Measurements from ENCODE around the gene PIK3R5. TPM values are rescaled to one million over a fixed set of nuclear protein-coding genes. Genes with fewer than 3 reads are reported as not detected.

PIK3R5 gene
- polyA plus RNA-seq, 2 of the 4 experiments (the other 2 are of a cell fraction) = 0.01 TPM; not detected in 1

DNA sequence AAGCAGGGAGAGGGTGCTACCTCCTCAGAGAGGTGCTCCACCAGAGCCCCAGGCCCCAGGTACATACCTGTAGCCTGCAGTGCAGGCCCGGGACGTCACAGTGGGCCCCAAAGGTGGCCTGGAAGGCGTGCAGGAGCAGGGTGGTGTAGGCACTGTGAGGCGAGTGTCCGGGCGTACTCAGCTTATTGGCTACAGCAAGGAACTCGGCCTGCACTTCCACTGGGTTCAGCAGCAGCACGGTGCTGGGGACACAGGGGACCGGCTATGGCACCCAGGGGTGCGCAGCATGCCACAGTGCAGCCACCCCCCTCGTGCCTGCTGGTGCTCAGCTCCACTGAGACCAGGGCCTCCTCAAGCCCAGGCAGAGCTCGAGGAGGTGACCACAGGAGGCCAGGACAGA lies 74.8 kb downstream of the PIK3R5 start:
- Histone ChIP-seq H3K27ac (no peak overlapping the region), H3K4me3 (no peak overlapping the region), H3K4me1 (0 out of 3 replicates have a peak, but pooled peaks cover 3% of the 10 kb centered on the region), H3K9me3 (no peaks in the 10 kb centered on the region), H3K4me2 (no peak overlapping the region)
- FAIRE-seq = no peak
- ChIA-PET POLR2A (no interaction called here), CTCF (interaction anchor here (0.8 to 10.8 kb wide), 8 partner anchors 10 to 632 kb away, joined by 3 to 158 read pairs (median 20); partner anchors contain the start of gene PIK3R6)
- WGBS (ENCODE audit: missing lambda C conversion rate) = 65% methylated on average over 12 of the region's 12 CpGs
- no peak for ATAC-seq
- no peak for DNase-seq (ENCODE audit: low read depth in 1 of 2, low spot score in 1 of 2)
- no peak for TF ChIP-seq MAFK (IDR thresholded peaks at IDR 0.05; ENCODE audit: partially characterized antibody)
- TF ChIP-seq JUN (IDR thresholded peaks at IDR 0.05) = no peak
- TF ChIP-seq, protein P1, sequence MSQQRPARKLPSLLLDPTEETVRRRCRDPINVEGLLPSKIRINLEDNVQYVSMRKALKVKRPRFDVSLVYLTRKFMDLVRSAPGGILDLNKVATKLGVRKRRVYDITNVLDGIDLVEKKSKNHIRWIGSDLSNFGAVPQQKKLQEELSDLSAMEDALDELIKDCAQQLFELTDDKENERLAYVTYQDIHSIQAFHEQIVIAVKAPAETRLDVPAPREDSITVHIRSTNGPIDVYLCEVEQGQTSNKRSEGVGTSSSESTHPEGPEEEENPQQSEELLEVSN (IDR thresholded peaks at IDR 0.05; ENCODE audit: borderline replicate concordance, low read depth) = no peak
- no peak for TF ChIP-seq NR3C1 (IDR thresholded peaks at IDR 0.05)
- no peak for TF ChIP-seq ZC3H11A (IDR thresholded peaks at IDR 0.05)

DNA sequence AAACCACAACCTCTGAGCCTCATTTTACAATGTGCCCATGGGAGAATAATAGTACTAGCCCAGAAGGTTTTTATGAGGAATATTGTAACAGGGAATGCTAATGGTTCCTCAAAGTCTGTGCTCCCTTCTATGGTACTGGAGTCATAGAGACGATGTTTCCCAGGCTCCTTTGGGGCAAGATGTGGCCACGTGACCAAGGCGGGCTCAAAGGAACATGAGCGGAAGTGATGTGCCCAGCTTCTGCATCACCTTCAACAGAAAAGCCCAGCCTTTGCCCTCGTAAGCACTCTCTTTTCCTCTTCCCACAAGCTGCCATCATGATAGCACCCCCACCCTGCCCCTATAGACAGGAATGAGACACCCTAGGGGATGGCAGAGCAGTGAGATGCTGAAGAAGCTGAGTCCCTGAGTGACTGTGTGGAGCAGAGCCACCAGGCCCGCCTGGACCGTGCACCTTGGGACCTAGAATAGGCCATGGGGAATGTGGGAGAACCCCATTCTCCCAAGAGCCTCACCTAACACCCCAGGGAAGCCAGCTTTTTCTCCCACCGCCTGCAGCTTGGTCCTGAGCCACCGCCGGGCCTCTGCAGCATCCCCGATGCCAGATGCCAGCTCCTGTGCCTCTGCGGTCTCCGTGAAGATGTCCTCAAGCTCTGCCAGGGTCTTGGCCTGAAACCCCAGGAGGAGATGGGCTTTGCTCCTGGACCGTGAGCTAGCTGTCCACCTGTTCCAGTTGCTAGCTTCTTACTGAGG lies 75.9 kb downstream of the PIK3R5 start:
- TF ChIP-seq HOXB5 (CRISPR knock-in tag; IDR thresholded peaks at IDR 0.05) = no peak
- TF ChIP-seq SREBF2 (IDR thresholded peaks at IDR 0.05) = no peak
- TF ChIP-seq, protein P2, sequence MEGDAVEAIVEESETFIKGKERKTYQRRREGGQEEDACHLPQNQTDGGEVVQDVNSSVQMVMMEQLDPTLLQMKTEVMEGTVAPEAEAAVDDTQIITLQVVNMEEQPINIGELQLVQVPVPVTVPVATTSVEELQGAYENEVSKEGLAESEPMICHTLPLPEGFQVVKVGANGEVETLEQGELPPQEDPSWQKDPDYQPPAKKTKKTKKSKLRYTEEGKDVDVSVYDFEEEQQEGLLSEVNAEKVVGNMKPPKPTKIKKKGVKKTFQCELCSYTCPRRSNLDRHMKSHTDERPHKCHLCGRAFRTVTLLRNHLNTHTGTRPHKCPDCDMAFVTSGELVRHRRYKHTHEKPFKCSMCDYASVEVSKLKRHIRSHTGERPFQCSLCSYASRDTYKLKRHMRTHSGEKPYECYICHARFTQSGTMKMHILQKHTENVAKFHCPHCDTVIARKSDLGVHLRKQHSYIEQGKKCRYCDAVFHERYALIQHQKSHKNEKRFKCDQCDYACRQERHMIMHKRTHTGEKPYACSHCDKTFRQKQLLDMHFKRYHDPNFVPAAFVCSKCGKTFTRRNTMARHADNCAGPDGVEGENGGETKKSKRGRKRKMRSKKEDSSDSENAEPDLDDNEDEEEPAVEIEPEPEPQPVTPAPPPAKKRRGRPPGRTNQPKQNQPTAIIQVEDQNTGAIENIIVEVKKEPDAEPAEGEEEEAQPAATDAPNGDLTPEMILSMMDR (IDR thresholded peaks at IDR 0.05) = no peak
- no peak for TF ChIP-seq ZC3H11A (IDR thresholded peaks at IDR 0.05)
- TF ChIP-seq, protein P3, sequence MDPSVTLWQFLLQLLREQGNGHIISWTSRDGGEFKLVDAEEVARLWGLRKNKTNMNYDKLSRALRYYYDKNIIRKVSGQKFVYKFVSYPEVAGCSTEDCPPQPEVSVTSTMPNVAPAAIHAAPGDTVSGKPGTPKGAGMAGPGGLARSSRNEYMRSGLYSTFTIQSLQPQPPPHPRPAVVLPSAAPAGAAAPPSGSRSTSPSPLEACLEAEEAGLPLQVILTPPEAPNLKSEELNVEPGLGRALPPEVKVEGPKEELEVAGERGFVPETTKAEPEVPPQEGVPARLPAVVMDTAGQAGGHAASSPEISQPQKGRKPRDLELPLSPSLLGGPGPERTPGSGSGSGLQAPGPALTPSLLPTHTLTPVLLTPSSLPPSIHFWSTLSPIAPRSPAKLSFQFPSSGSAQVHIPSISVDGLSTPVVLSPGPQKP (IDR thresholded peaks at IDR 0.05; ENCODE audit: low read depth, low read length) = no peak
- no peak for TF ChIP-seq CBX8 (IDR thresholded peaks at IDR 0.05)
- TF ChIP-seq, protein P4, sequence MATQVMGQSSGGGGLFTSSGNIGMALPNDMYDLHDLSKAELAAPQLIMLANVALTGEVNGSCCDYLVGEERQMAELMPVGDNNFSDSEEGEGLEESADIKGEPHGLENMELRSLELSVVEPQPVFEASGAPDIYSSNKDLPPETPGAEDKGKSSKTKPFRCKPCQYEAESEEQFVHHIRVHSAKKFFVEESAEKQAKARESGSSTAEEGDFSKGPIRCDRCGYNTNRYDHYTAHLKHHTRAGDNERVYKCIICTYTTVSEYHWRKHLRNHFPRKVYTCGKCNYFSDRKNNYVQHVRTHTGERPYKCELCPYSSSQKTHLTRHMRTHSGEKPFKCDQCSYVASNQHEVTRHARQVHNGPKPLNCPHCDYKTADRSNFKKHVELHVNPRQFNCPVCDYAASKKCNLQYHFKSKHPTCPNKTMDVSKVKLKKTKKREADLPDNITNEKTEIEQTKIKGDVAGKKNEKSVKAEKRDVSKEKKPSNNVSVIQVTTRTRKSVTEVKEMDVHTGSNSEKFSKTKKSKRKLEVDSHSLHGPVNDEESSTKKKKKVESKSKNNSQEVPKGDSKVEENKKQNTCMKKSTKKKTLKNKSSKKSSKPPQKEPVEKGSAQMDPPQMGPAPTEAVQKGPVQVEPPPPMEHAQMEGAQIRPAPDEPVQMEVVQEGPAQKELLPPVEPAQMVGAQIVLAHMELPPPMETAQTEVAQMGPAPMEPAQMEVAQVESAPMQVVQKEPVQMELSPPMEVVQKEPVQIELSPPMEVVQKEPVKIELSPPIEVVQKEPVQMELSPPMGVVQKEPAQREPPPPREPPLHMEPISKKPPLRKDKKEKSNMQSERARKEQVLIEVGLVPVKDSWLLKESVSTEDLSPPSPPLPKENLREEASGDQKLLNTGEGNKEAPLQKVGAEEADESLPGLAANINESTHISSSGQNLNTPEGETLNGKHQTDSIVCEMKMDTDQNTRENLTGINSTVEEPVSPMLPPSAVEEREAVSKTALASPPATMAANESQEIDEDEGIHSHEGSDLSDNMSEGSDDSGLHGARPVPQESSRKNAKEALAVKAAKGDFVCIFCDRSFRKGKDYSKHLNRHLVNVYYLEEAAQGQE (IDR thresholded peaks at IDR 0.05) = no peak
- TF ChIP-seq CBX2 (IDR thresholded peaks at IDR 0.05; ENCODE audit: borderline replicate concordance, low read depth) = no peak
- TF ChIP-seq RAD21 (conservative IDR thresholded peaks at IDR 0.05 in 1 of 2, IDR thresholded peaks at IDR 0.05 in 1 of 2) = no peak
- TF ChIP-seq, protein P5, sequence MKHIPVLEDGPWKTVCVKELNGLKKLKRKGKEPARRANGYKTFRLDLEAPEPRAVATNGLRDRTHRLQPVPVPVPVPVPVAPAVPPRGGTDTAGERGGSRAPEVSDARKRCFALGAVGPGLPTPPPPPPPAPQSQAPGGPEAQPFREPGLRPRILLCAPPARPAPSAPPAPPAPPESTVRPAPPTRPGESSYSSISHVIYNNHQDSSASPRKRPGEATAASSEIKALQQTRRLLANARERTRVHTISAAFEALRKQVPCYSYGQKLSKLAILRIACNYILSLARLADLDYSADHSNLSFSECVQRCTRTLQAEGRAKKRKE (CRISPR knock-in tag; IDR thresholded peaks at IDR 0.05; ENCODE audit: low read depth) = no peak
- TF ChIP-seq HOXA7 (CRISPR knock-in tag; IDR thresholded peaks at IDR 0.05) = no peak
- no peak for TF ChIP-seq MAZ (IDR thresholded peaks at IDR 0.05; ENCODE audit: borderline replicate concordance, low read depth, low read length)
- no peak for TF ChIP-seq ZFP36 (IDR thresholded peaks at IDR 0.05; ENCODE audit: borderline replicate concordance, partially characterized antibody)
- no peak for TF ChIP-seq EHMT2 (IDR thresholded peaks at IDR 0.05; ENCODE audit: low read depth)
- TF ChIP-seq EP300 (IDR thresholded peaks at IDR 0.05) = no peak
- no peak for TF ChIP-seq GATA3 (IDR thresholded peaks at IDR 0.05; ENCODE audit: borderline replicate concordance)
- POLR2A ChIA-PET = no interaction called here
- CTCF ChIA-PET = interaction anchor here (0.6 to 10.8 kb wide), 30 partner anchors 8 to 998 kb away, joined by 3 to 158 read pairs (median 6); partner anchors contain the start of gene PIK3R6
- H3K27ac ChIP-seq = no peak overlapping the region
- no peak for ATAC-seq
- no peak overlapping the region for H3K4me3 ChIP-seq
- DNase-seq (ENCODE audit: low read depth in 1 of 2, low spot score in 1 of 2) = no peak
- no peak overlapping the region for H3K4me2 ChIP-seq
- 0 out of 3 replicates have a peak, but pooled peaks cover 3% of the 10 kb centered on the region for H3K4me1 ChIP-seq
- no peaks in the 10 kb centered on the region for H3K9me3 ChIP-seq
- no peak for FAIRE-seq
- 78% methylated on average over 14 of the region's 14 CpGs for WGBS (ENCODE audit: missing lambda C conversion rate)

All from A549 (cell line).